GM21423 (cell line): ENCODE data around the gene FAT3.

ENCODE experiments used
- ATAC-seq: cut with Tn5 transposase; IDR thresholded peaks from one replicate; pipeline ENCODE4 v1.9.1; 2021; ENCODE audit warnings: mild to moderate bottlenecking, moderate library complexity; ENCODE audit not compliant: unreplicated experiment

The FAT3 gene

GRCh38 chr11:92224407-92225124 is at the start of gene FAT3:
Gene FAT3 (plus strand): TSS chr11:92224818. CDS start chr11:92352113, 127,295 bp downstream.
- ATAC-seq = no peak

DNA sequence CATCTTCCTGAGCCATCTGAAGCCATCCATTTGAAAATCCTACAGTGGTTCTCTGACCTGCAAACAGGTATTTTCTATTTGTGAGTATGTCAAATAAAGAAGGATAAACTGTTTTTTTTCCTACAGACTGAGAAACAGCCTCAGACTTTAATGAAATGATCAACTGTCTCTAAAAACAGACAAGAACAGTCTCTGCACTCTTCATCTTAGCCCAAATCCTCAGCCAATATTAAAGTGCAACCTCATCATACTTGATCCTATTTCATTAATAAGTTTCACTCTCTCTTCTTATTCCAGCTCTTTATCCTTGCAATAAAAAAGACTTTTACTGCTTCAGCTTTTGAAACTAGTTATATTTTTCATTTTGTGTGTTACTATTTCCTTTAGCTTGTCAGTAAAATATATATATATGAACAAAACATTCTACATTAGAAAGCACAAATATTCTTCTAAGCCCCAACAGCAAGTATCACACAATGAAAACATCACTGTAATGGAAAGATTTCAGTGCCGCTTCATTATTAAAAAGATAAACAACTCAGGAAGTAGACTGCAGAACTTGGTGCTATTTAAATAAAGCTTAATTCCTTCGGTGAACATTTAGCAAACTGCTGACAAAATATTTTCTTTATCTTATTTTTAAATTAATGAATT is 45.5 kb upstream of the FAT3 start:
- ATAC-seq = no peak

- ATAC-seq = no peak
Observed at GRCh38 chr11:92180226-92180625, 44.4 kb upstream of the FAT3 start.

GRCh38 chr11:92180664-92181251 is 43.9 kb upstream of the FAT3 start:
- ATAC-seq = no peak

DNA sequence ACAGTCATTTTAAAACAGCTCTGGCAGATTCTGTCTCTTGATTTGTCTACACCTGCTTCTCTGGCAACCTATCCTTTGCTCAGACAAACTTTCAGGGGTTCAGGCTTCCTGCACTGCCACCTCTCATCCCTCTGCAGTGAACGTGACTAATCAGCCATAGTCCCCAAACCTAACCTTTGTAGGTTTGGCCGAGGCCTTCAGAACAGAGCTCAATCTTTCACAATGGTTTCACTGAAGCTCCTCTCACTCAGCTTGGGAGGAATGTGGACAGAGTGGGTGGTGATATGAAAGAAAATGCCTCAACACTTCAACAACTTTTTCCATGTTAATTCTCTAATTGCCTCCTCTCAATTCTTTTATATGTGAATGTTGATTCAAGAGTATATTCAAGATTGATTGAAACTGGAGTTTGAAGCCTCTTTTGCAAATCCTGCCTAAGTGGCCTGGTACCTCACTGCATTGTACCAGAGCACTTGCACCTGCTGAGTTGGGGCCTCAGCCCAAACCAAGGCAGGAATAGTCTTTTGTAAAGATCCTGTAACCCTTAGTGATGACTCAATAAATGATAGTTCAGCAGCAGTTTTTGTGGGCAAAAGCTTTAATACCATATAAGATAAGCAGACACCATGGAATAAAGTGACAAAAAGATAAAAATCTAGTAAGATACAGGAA is 33.9 kb upstream of the FAT3 start:
- ATAC-seq = no peak

GRCh38 chr11:92192141-92192540 is 32.5 kb upstream of the FAT3 start:
- no peak for ATAC-seq

DNA sequence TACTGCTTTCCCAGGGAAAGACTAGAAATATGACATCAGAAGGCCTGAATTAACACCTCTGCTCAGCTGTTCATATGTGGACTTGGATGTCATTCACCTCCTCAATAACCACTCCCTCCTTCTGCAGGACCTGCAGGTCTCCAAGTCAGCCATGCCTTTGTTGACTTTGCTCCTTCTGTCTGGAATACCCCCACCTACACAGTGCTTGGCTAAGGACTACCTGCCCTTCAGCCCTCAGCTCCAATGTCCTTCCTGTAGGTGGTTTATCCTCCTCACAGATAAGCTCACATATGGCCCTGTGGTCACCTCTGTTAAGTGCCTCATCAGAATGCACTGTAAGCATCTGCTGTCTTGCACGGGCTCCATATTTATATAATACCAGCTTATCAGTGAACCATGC is 26.4 kb upstream of the FAT3 start:
- ATAC-seq = no peak

DNA sequence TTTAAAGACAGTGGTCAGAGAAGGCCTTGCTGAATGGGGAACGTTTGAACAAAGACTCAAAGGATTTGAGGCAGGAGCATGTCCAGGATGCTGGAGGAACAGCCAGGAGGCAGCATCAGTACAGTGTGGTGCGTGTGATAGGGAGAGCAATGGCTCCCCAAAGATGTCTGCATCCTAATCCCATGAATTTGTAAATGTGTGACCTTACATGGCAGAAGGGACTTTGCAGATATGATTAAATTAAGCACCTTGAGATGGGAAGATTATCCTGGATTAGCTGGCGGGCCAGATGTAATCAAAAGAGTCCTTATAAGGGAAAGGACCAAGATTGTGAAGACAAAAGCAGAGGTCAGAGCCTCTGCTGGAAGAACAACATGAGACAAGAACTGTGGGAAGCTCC is 24.6 kb upstream of the FAT3 start:
- no peak for ATAC-seq

- ATAC-seq = no peak
Observed at GRCh38 chr11:92204731-92205130, 19.9 kb upstream of the FAT3 start.

DNA sequence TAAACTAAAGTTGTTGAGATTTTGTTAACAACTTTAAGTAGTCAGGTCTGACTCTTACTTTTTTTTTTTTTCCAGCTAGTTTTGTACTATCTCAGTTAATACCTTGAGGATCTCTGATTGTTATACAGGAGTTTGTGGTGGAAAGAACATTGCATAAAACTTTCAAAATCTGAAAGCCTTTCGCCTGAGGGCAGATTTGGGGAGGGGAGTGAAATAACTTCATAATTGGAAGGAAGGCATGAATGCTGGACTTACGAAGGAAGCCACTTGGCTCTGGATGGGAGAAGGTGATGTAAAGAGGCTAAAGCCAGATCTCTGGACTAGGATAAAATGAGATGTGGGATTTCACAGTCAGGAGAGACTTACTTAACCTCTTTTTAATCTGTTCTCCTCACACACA is 18.2 kb upstream of the FAT3 start:
- ATAC-seq = no peak

DNA sequence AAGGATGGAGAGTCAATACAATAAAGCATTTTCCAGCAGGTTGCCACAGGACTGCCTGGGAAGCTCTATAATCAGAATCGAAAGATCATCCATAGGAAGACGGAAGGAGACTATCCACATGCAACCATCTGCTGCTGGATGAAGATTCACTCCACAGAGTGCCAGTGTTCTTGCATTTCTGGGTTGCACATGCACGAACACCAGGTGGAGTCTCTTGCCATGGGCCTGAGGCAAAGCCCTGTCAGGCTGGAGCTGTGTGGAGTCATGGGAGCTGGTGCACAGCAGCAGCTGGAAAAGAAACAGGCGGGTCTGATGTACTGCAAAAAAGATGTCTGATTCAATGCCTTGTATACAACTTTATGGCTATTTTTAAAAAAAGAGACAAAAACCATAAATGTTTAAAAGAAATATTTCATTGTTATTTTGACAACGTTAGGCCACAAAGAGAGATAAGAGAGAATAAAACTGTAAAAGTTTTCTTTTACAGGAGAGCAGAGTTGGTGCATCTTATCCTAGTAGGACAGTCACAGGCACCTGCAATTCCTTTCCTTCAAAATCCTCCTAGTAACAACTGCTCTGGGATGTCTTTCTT is 12.9 kb upstream of the FAT3 start:
- ATAC-seq = no peak

- ATAC-seq = no peak
Observed at GRCh38 chr11:92212530-92212929, 12.1 kb upstream of the FAT3 start.

DNA sequence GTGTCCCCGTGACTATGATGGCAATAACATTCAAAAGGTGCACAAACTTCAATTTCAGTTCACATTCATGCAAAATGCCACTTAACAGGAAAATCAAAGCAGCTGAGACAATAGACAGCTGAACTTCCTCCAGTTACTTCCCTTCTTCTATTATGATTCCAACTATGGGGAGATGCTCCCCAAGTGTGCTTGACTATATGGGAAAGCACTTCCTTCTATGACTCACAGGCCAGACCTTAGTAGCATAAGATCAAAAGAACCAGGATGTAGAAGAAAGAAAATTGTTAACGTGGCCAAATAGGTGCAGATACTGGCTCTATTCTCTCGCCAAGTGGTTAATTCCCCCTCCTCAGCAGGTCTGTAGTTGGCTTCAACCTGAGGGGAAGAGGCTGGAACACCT is 7.8 kb upstream of the FAT3 start:
- ATAC-seq = no peak

- ATAC-seq = no peak
Observed at GRCh38 chr11:92219476-92219875, 5.1 kb upstream of the FAT3 start.

DNA sequence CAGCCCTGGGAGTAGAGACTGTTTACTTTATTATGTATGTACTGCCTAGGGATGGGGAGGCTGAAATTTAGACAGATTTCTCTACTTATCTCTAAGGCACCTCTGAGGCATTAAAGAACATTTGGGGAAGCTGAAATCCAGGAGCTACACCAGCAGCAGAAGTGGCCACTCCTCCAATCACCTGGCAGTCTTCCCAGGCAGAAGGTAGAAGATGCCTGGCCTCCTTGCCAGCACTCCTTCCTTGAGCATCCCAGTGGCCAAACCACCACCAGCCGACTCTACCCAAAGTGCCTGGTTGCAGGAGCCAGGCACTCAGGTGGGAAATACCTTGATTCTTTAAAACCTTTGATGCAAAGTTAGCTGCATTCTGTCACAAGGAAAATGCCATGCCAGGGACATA is 1.9 kb upstream of the FAT3 start:
- no peak for ATAC-seq

DNA sequence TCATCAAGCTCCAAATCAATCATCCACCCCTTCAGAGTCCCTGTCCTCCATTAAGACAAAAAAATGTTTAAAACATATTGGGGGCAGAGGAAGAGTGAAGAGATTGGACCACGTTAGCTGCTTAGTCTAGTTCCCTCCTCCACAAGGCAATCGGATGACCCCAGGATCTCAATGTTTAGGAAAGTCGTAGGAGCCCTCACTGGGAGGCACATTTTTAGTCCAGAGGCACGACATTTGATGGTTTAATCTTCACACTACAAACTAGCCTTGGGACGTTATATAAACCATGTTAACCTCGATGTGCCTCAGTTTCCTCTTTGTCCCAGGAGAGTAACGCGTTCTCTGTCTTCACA is 588 bp upstream of the FAT3 start:
- no peak for ATAC-seq

GRCh38 chr11:92225125-92225567 is 528 bp downstream of the FAT3 start:
- ATAC-seq = no peak

GRCh38 chr11:92225568-92226330 is 1.1 kb downstream of the FAT3 start:
- no peak for ATAC-seq

DNA sequence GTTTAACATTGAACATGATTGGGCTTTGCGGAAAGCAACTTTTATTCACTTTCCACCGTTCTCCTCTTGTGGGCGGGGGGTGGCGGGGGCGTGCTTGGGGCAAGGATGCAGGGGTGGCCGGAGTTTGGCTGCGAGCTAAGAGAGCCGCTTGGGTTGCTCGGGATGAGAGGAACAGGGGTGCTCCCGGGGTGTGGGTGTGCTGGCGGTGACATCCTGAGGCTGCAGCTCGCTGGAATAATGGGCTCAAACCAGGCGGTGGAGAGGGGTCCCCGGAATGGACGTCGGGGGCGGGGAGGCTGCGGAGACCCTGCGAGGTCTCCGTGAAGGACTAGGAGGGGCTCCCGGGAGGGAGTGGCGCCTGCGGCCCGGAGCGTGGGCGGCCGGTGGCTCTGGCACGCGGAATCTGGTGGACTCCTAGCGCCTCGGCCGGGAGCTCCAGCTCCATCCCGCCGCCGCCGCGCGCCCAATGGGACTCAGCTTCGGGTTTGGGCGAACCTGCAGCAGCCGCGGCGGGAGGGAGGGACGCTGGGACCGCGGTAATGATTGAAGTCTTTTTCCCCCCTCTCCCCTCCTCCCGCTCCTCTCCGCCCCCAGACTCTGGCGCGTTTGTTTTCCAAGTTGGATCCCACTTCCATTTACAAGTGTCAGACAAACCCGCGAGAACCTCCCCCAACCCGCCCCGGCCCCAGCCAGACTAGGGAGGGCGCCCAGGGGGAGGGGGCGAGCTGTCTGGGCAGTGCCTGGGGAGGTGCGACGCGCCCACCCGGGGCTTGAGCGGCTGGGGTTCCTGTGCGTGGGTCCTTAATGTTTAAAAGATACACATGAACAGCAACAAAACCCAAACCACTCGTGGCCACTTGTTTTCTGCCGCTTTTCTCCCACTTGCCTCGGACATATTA is 2.0 kb downstream of the FAT3 start:
- no peak for ATAC-seq
